Heart left ventricle (tissue), 16 donors: ENCODE results near the gene IPCEF1. TPM values are rescaled to one million over a fixed set of nuclear protein-coding genes. Genes with fewer than 3 reads are reported as not detected.

Experiments used
- ATAC-seq, 4 donors: fragments of 200-7000 bp; cut with Tn5 transposase; one replicate each; pipeline ENCODE4 v1.9.1; 2020 to 2022; ENCODE audit warnings: moderate library complexity in 4 of 4, mild to moderate bottlenecking in 3 of 4, moderate number of reproducible peaks in 1 of 4
- DNase-seq, 5 donors: peaks; one replicate each; pipeline ENCODE4 v3.0.0-alpha.2; 2020
- H3K27ac ChIP-seq, 12 donors: fragments of 200-600 bp; sonication (generic) in 4 of 12; one replicate each; pipeline versions ENCODE4 v1.5.0 to v1.8.0; 2016 to 2022; ENCODE audit warnings: mild to moderate bottlenecking in 2 of 12
- H3K27me3 ChIP-seq, 9 donors: fragments of 200-600 bp; sonication (generic) in 2 of 9; one replicate each; pipeline versions ENCODE4 v1.5.1 to v1.8.0; 2016 to 2022; ENCODE audit warnings: mild to moderate bottlenecking in 3 of 9
- H3K36me3 ChIP-seq, 9 donors: fragments of 200-600 bp; sonication (generic) in 2 of 9; one replicate each; pipeline versions ENCODE4 v1.5.0 to v1.8.0; 2018 to 2022; ENCODE audit warnings: mild to moderate bottlenecking in 2 of 9
- H3K4me1 ChIP-seq, 12 donors: fragments of 200-600 bp; sonication (generic) in 4 of 12; one replicate each; pipeline versions ENCODE4 v1.5.0 to v1.8.0; 2016 to 2022; ENCODE audit warnings: mild to moderate bottlenecking in 3 of 12
- H3K4me3 ChIP-seq, 12 donors: fragments of 200-600 bp; sonication (generic) in 4 of 12; one replicate each; pipeline versions ENCODE4 v1.5.0 to v1.8.0; 2017 to 2022; ENCODE audit warnings: mild to moderate bottlenecking in 9 of 12, moderate library complexity in 4 of 12
- H3K9me3 ChIP-seq, 12 donors: fragments of 200-600 bp; sonication (generic) in 4 of 12; one replicate each; pipeline versions ENCODE4 v1.5.0 to v1.8.0; 2016 to 2022; ENCODE audit warnings: mild to moderate bottlenecking in 1 of 12
- CTCF ChIP-seq, 12 donors: fragments of 200-600 bp; sonication (generic) in 4 of 12; IDR thresholded peaks; one replicate each; pipeline versions ENCODE4 v1.5.0 to v1.8.0; 2018 to 2022; ENCODE audit warnings: antibody characterized with exemption in 12 of 12, mild to moderate bottlenecking in 5 of 12
- POLR2A ChIP-seq, 2 donors: fragments of 450-650 bp; IDR thresholded peaks; one replicate each; pipeline ENCODE4 v1.6.1; 2017; ENCODE audit warnings: antibody characterized with exemption in 2 of 2, mild to moderate bottlenecking in 2 of 2, moderate library complexity in 2 of 2
- WGBS, 4 donors: extraction: QIAGEN DNeasy Blood & Tissue Kit in 2 of 4; methylation state at CpG; one replicate each; pipeline versions ENCODE4 v1.1.5 to v1.1.7; 2013 to 2018; 5-methylcytosine and 5-hydroxymethylcytosine counted together
- intact Hi-C, 10 donors: fragments of 100-400 bp; cut with DNase I; formaldehyde crosslinking; loops; one replicate each; pipeline versions ENCODE4 v1.11.1 to v1.14.2; 2022
- polyA plus RNA-seq, 2 donors: library from polyadenylated mRNA; stranded (reverse); fragments of 200-250 nt; gene quantifications; one replicate each; pipeline ENCODE4 v1.2.3, GENCODE V29; 2013
- total RNA-seq, 9 donors: library from RNA; depleted of rRNA in 2 of 9; stranded (reverse); fragments of >200 nt in 2 of 9; fragmentation: NEBNext Ultra II Directional in 3 of 9; extraction: Animal tissue kit (Norgen Biotek cat#: 25700) in 3 of 9; gene quantifications; one replicate each; pipeline versions ENCODE4 v1.1.0 to v1.2.4, GENCODE V29; 2016 to 2023
- donor health status: ischemic (EF 13 %, LVEDD 7.1; RV severe dilation, severe dysfunction).
- donor health status: healthy with polysubstance abuse.
- donor health status: DM: no; HTN: yes; CAD: no.
- donor health status: DM: no; HTN: no; CAD: no.
- donor health status: ischemic (EF 25% LVEDD 6.9; RV normal size, moderate dysfunction).
- donor health status: ischemic (EF 25% LVEDD 5.7; RV mildly dilated, moderate dysfunction).
- donor health status: healthy.
- donor health status: DM: yes; HTN: yes; CAD: no.
- donor health status: ischemic (EF 35%, LVEDD 5.7; RV mildly dilated, moderate dysfunction).
- donor health status: nonischemic (EF 11% LVEDD 7.7; RV severe dilation, severe dysfunction).
- donor health status: DM: yes; HTN: yes; CAD: no.
- donor health status: PGD.
- donor health status: ischemic (EF 29% LVEDD 5.4; RV normal size, mild dysfunction).
- donor health status: nonischemic (EF 23%, LVEDD 6.1; RV moderate dilation, normal function).

Gene IPCEF1
- total and polyA plus RNA-seq, 11 donors, result 0.10 to 4.1 (median 0.35) TPM

GRCh38 chr6:154219250-154219649, 137.4 kb downstream of the IPCEF1 start:
- WGBS, 4 donors, result 85 to 92% (median 88%) methylated on average over 6 of the region's 6 CpGs
- Histone ChIP-seq H3K4me1 (peaks cover 0 to 8% (median 0%) of the 10 kb centered on the region in 12 donors), H3K9me3 (no peaks in the 10 kb centered on the region), H3K27me3 (no peaks in the 10 kb centered on the region), H3K27ac (no peak overlapping the region), H3K4me3 (no peak overlapping the region), H3K36me3 (peaks cover 0 to 9% (median 0%) of the 10 kb centered on the region in 9 donors)
- intact Hi-C loops, result no loop called here
- no peak for DNase-seq
- no peak for TF ChIP-seq POLR2A (IDR thresholded peaks at IDR 0.05)
- no peak for TF ChIP-seq CTCF (IDR thresholded peaks at IDR 0.05)
- ATAC-seq, result no peak

- peak overlapping the region in 1 of 12 donors; percentile 35 for H3K27ac ChIP-seq
- peaks cover 0 to 8% (median 0%) of the 10 kb centered on the region in 12 donors for H3K4me1 ChIP-seq
- intact Hi-C loops, result no loop called here
- ATAC-seq (no peak), DNase-seq (no peak)
- whole genome bisulfite sequencing, 4 donors, result 77 to 84% (median 83%) methylated on average over 6 of the region's 6 CpGs
- H3K4me3 ChIP-seq, result no peak overlapping the region
- peaks cover 0 to 9% (median 0%) of the 10 kb centered on the region in 9 donors for H3K36me3 ChIP-seq
- TF ChIP-seq CTCF (IDR thresholded peaks at IDR 0.05) (no peak), POLR2A (IDR thresholded peaks at IDR 0.05) (no peak)
- H3K27me3 ChIP-seq, result no peaks in the 10 kb centered on the region
- H3K9me3 ChIP-seq, result no peaks in the 10 kb centered on the region
Observed at GRCh38 chr6:154218787-154219186, 137.8 kb downstream of the IPCEF1 start.

GRCh38 chr6:154218301-154218700, 138.3 kb downstream of the IPCEF1 start:
- no peak for DNase-seq
- intact Hi-C loops, result no loop called here
- peaks cover 0 to 8% (median 0%) of the 10 kb centered on the region in 12 donors for H3K4me1 ChIP-seq
- no peaks in the 10 kb centered on the region for H3K27me3 ChIP-seq
- peak overlapping the region in 1 of 12 donors; percentile 35 for H3K27ac ChIP-seq
- peaks cover 0 to 9% (median 0%) of the 10 kb centered on the region in 9 donors for H3K36me3 ChIP-seq
- WGBS, 4 donors, result 63 to 75% (median 69%) methylated on average over 6 of the region's 6 CpGs
- TF ChIP-seq POLR2A (IDR thresholded peaks at IDR 0.05) (no peak), CTCF (IDR thresholded peaks at IDR 0.05) (no peak)
- no peaks in the 10 kb centered on the region for H3K9me3 ChIP-seq
- ATAC-seq, result peak in 1 of 4 donors; percentile 41
- no peak overlapping the region for H3K4me3 ChIP-seq

GRCh38 chr6:154213782-154214181, 142.8 kb downstream of the IPCEF1 start:
- no peaks in the 10 kb centered on the region for H3K9me3 ChIP-seq
- TF ChIP-seq CTCF (IDR thresholded peaks at IDR 0.05) (no peak), POLR2A (IDR thresholded peaks at IDR 0.05) (no peak)
- no peaks in the 10 kb centered on the region for H3K27me3 ChIP-seq
- H3K36me3 ChIP-seq, result no peaks in the 10 kb centered on the region
- 45 to 54% (median 46%) methylated on average over 3 of the region's 3 CpGs for WGBS, 4 donors
- intact Hi-C loops, result no loop called here
- H3K4me1 ChIP-seq, result peaks cover 0 to 9% (median 0%) of the 10 kb centered on the region in 12 donors
- ATAC-seq (no peak), DNase-seq (no peak)
- no peak overlapping the region for H3K4me3 ChIP-seq
- H3K27ac ChIP-seq, result no peak overlapping the region
